ENCODE measurements around the gene INSYN2B.

Gene INSYN2B

DNA sequence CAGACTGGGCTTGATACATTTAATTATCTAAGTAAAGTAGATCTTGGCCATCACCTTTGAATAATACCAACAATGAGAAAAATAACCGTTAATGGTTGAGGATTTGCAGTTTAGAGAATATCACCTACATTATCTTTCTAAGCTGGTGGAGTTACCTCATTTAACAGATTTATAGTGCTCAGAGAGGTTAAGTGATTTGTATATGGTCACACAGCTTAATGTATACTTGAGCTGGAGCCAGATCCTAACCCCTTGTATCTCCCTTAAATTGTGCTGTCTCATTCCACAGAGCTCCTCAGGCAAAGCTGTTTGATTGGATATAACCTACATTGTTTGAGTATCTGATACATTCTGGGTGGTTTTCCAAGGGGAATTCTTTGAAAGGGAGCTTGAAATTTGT is 57.8 kb downstream of the INSYN2B start:
- no peak for DNase-seq

DNA sequence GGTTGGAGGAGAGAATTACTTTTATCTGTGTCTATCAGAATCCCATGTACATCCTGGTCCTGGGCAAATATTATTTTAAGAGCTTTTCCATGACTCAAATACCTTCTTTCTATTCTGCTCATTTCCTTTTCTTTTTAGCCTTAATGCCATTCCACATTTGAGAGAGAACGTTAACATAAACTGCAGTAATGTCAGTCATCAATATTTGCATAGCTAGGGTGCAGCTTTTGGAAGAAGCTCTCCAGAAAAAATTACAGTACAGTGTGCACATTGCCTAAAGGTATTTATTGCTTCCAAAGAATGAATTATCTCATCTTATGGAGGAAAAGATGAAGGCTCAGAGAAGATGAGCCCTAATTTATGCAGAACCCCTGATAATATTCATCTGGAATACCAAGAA is 58.3 kb downstream of the INSYN2B start:
- no peak for DNase-seq

DNA sequence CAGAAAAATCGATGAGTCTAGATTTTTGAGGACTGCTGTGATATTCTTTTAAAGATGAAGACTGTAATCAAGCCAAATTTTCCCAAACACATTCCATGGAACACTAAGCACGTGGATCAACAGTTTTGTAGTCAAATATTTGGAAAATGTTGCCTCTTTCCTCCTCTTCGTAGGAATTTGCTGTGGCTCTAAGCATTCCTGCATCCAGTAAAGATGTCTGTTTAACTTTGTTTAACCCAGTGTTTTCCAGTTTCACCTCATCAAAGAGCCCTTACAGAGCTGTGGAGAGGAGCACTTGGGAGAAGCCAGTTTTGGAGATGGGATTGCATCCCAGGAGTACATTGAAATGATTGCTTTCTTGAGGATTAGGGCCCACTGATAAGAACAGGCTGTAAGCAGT is 58.9 kb downstream of the INSYN2B start:
- DNase-seq = no peak

DNA sequence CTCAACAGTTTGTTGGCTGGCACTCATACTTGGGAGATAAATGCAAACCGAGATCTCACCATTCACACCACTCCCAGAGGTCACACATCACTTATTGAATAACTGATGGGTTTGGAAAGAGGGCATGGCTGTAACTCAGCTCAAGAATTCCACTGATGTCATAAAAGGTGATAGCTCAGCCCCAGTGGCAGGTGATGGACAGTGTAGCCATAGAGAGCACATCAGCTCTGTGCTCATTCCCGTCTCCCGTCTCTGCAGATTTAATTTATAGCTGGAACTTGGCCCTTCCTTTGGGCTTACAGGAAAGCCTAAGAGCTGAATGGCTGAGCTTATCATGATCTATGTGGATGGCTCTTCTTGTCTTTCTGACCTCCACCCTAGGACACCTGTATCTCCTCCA is 59.8 kb downstream of the INSYN2B start:
- DNase-seq = no peak

DNA sequence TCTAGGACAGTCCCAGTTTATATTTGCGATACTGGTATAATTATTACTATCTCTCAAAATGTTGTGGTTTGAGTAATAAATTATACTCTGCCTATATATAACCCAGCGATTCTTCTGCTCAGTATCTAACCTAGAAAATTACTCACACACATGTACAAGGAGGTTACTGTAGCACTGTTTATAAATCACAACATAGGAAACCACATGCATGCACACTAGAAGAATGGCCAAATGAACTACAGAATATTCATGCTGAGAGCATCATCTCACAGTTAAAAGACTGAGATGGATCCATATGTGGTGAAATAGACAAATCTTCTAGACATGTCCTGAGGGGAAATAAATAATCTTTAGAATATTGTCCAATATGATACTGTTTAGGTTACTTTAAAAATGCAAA is 62.1 kb downstream of the INSYN2B start:
- DNase-seq = no peak

DNA sequence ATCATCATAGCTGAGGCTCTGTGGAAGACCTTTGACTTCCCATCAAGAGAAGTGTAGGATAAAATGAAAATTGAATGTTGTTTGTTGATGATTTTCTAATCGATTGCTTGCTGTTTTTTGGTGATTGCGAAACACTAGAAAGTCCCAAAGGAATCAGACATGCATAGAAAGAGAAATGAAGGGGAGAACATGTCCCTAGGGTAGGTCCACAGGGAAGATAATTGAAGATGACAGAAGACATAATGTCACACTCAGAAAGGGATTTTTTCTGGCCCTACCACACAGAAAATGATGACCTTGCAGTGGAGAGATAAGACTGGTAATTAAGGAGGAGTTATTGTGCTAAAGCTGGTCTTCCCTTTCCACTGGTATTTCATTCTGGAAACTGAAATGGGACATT is 62.8 kb downstream of the INSYN2B start:
- no peak for DNase-seq

DNA sequence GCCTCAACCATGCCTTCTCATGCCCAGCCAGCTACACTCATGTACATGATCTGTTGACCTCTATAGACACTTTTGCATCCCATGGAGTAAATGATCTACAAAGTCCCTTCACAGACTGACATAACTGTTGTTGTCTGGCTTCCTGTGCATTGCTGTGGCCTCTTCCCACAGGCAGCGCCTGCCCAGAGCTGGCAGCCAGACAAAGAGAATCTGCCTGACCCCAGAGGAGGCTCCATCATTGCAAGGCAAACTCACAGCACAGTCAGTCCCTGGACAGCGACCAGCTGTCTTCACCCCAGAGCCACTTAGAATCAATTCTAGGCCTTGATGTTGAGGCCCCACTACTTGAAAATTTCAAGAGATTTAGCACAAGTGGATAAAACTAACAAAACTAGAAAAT is 65.5 kb downstream of the INSYN2B start:
- no peak for DNase-seq

DNA sequence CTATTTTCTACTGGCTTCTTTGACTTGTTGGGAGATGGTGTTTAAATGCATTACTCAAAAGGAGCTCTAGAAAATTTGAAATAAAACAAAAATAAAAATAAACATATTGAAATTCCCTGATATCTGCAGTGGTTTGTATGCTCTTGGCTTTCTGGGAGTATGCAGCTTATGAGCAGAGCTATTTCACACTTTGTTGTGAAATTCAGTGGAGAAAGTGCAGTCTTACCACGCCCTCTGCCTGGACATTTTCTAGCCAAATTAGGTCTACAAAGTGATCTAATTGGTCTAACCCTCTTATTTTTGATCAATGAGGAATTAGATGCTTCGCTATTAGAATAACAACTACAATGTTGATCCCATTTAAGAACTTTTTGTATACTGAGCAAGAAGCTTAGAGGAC is 66.8 kb downstream of the INSYN2B start:
- no peak for DNase-seq

DNA sequence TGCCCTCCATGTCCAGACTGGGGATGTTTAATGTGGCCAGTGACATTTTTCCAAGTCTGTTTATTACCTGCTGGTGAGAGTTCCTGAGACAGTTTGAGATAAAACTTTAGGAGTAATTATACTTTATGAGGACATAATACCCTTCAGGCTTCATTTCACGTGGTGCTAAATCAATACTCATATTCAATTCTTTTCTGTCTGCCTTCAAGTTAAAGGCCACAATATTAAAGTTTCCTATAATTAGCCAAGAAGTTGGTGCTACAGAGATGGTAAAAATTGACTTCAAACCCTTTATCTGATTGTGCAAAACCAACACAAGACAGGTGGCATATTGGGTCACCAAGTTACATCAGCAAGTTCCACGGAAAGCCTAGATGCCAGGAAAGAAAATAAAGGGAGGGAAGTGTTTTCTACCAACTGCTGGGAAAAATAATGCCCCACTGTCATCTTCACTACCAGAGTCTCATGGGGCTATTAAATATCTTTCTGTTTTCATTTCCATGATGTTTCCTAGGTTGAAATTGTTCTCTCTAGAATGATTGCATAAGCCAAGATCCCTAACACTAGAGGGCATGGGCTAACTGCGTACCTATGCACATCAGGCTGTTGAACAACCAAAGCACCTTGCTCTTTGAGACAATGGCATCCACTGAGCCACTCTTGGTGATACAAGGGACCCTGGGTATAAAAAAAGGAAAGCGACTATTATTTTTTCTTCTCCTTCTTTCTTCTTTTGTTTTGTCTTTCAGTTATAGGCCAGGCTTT is 68.7 kb downstream of the INSYN2B start:
- DNase-seq = no peak

DNA sequence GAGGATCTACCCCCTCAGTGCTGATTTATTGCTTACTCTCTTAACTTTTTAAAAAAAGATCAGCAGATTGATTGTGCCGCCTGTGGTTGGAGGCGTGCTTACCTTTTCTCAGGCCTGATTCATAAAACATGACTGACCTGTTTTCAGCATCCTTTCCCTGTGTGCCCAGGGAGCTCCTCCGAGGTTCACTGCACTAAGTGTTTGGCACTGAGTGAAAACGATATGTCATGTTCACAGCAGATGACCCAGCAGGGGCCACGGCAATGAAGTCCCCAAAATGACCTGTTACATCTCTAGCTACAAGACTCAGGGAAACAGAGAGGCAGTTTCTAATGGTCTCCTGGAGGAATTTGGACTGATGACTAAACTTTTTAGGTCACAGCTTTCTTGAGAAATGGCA is 69.9 kb downstream of the INSYN2B start:
- DNase-seq = no peak

DNA sequence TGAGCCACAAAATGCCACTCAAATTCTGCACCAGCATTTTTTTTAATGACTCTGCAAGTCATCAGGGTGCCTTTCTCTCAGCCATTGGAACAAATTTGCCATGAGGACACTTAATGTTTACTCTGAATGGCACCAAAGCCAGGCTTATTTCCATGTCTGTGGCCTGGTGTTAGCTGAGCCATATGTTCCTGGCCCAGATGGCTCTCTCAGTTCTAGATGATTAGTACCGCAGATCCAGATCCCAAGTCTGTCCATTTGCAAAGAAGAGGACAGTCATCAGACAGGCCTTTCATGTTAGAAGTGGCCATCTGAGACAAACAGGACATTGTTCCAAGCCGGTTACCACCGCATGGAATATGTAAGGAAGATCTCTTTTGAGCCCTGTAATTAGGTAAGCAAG is 70.3 kb downstream of the INSYN2B start:
- DNase-seq = no peak

DNA sequence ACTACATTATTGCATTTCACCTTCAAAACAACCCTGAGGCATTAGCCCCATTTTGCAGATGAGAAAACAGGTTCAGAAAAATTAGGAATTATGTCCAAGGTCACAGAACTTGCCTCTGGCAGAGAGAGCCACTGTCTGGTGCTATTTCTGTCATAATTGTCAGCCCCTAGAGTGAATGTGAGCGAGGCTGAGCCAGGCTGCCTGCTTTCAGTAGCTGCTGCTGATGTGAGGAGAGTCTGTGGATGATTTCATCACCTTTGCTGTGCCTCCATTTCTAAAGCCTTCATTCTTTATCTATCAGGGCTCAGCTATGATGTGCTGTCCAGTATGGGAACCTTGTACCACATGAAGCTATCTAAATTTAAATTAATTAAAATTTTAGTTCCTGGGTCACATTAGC is 71.4 kb downstream of the INSYN2B start:
- DNase-seq = no peak

DNA sequence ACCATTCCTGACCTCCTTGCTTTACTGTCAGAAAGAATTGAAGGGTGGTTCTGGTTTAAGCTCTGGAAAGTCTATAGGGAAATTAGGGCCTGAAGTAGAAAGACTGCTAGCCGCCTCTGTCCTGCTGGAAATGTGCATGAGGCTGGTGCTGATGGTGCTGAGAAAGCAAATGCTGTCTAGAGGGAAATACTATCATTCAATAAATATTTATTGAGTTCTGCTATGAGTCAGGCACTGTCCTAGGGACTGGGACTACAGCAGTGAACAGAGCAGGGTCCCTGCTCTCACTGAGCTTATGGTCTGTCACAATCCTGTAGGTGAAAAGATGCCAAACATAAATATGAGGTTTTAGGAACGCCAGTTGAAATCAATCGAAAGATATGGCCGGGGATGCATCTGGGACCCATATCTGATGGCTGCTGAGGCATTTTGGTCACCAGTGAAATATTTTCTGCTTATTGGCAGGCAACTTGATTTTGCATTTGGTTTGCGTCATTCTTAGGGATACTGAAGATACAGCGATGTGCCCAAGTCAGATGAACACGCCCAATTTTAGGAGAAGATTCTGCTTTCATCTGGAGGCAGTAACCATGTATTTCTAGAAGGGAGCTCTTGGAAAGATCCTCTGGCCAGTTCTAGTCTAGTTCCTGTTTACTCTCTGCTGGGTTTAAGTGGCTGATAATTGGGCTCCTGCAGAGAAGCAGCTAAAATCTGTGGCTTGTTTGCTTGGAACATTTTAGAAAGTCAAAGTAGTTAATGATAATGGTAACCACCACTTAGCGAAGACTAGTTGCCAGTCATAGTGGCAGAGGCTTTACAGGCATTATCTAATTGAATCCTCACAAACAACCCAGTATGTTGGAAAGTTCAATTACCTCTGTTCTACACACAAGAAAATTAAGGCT is 73.3 kb downstream of the INSYN2B start:
- no peak for DNase-seq

DNA sequence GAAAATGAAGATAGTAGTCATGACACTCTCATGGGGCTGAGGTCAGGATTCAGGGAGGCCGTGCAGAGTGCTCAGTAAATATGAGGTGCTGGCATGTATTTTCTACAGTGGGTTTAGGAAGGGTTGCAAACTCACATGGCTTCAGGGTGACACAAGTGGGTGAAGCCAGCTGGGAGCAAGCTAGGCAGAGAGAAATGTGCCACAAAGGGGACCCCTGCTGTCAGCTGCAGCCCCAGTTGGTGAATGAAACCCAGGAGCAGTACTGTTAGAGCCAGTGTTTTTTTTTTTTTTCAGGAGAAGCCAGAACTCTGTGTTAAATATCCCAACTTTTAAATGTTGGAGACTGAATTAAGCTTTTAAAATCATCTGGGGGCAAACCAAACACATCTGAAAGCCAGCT is 75.3 kb downstream of the INSYN2B start:
- DNase-seq = no peak

DNA sequence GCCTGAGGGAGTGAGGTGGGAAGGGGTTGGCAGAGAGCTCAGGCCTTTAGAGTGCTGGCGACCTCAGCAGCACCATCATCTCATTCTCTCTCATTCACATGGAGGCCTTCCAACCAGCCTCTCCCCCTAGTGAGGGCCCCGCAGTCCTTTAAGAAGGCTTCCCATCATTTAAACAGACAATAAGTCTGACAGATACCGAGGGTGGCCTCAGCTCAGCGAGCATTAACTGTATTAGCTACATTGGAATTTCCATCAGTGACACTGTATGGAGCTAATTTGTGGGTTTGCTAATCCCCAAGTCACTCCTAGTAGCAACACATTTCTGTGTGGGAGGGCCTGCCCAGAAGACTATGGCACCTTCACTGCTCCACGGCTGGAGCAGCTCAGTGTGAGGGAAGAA is 75.8 kb downstream of the INSYN2B start:
- no peak for DNase-seq

DNA sequence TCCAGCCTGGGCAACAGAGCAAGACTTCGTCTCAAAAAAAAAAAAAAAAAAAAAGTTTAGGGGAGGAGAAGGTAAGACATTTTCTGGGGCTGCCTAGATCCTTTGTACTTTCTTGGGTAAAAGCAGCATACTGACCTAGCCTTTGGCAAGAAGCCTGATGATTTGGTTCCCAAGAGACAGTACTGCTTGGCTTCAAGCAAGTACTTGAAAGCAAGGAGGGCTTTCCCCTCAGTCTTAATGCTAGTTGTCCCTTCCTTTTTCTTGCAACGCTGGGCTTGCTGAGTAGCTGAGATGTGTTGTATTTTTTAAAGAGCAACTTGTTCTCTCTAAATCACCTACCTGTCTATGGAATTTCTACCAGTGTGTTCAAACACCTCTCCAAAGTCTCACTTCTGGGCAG is 76.2 kb downstream of the INSYN2B start:
- no peak for DNase-seq

DNA sequence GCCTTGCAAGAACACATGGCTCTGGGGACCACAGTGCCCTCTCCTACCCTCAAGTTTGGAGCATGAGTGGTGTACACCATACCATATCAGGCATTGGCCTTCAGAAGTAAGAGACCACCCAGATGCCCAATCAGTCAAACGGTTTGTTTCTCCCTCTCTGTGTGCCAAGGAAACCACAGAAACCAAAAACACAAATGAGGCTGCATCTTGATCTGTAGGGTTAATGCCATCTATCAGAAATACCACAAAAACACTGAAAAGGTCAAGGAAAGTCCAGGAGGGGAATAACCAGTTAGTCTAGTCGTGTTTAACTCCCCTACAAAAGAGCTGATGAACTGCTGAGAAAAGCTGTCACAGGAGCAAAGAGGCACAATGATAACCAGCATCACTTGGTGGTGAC is 78.4 kb downstream of the INSYN2B start:
- DNase-seq = no peak

DNA sequence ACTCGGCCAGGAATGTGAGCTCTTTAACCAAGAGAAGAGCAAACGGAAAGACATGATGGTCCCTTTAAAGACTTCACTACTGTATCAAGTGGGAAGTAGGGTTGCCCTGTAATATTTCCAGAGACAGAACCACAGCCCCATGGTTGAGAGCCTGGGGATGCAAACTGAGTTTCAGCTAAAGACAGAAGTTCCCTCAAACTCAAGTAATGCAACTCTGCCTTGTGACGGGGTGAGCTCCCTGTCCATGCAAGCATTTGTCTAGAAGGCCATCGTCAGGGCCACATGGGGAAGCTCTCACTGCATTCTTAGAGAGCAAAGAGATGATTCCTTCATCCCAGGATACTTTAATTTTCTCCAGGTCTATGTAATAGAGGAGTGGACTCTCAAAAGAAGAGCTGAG is 82.8 kb downstream of the INSYN2B start:
- DNase-seq = no peak

DNA sequence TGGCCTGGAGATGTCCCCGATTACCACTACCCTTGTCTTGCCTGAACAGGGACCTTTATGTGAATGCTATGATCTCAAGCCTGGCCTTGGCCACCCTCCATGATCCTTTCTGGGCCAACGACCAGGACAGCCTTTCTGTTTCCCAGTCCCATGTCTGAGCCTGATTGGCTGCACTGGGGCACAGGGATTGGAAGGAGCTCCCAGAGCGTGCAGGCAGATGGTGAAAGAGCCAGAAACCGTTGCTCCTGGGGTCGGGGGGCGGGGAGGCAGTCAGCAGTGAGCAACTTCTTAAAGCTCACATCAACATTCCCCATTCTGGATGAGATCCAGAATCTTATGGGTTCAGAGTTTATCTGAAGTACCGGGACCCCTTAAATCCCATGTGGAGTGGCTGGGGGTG is 84.4 kb downstream of the INSYN2B start:
- DNase-seq = no peak

DNA sequence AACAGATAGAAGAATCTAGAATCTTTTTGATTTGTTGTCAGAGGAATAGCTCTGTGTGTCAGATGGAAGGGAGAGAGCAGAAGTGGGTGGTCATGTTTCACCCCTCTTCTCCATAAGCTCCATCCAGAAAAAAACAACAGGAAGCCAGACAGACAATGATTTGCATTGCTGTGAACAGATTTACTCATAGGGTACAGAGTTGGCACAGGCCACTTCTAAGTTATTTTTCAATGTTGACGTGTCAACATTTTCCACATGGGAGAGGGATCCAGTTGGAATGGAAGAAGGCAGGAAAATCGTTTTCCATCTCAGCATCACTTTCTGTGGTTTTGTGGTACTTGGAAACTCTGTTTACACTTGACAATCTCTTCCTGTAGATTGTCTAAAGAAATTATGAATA is 86.7 kb downstream of the INSYN2B start:
- no peak for DNase-seq

DNA sequence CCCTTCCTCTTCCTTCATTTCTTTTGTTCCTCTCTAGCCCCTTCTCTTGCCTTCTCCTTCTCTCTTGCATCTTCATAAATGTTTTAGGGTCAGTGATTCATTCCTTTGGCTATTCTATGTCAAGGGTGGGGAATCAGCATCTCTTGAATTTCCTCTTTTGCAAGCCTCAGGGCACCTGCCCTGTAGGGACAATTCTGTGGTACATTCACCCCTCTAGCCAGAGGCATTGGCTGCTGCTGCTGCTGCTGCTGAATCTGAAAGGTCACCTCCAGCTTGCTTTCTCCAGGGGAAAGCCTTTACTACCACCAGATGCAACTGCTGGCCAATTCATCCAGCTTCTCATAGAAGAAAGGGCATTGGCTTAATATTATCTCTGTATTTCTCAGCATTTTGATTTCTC is 87.3 kb downstream of the INSYN2B start:
- no peak for DNase-seq

DNA sequence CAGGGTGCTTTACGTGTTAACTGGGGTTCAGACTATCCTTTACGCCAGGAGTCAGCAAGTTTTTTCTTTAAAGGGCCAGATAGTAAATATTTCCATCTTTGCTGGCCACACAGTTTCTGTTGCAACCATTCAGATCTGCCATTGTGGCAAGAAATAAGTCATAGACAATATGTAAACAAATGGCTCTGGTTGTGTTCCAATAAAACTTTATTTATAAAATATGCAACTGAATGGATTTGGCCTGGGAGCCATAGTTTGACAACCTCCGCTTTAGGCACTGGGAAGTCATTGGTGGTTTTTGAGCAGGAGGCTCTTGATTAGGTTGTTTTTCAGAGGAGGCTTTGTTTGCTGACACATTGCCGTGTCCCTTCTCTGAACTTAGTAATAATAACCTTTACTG is 90.7 kb downstream of the INSYN2B start:
- DNase-seq = no peak

DNA sequence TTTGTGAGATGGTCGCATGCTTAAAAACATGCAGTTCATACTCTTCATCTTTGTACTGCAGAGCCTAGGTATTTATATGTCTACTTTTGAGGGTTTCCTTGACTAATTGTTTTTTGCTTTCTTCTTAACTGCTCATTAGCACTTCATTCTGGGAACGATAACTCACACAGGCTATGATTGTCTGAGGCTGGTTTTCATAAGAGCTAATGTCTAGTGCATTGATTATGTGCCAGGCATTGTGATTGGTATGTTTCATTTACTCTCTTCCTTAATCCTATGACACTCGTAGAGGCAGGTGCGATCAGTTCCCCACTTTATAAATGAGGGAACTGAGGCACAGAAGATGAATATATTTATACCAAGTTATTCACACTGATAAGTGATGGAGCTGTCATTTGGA is 93.6 kb downstream of the INSYN2B start:
- DNase-seq = no peak

DNA sequence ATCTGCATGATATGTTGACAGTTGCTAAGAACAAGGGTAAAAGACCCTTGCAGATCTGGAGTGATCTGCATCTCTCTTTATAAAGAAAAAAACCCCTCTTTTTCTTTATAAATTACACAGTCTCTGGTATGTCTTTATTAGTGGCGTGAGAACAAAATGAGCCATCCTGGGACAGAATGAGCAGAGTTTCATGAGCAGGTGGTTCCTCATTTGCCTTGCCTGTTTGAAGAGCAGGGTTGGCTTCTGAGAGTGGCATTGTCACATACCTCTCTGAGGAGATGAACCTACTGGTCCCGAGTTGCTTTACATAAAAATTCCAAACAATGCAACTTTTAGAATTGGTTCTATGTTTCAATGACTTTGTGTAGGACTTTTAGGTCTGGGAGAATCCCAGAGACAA is 94.3 kb downstream of the INSYN2B start:
- DNase-seq = no peak

All from SHP77 (cell line).